Ecto neural progenitor cell (in vitro differentiated cells): ENCODE measurements around the gene RAD52.

ENCODE experiments used
- DNase-seq: peaks from one replicate; pipeline ENCODE4 v3.0.0-alpha.2; 2018; ENCODE audit warnings: low spot score

RAD52 gene

DNA sequence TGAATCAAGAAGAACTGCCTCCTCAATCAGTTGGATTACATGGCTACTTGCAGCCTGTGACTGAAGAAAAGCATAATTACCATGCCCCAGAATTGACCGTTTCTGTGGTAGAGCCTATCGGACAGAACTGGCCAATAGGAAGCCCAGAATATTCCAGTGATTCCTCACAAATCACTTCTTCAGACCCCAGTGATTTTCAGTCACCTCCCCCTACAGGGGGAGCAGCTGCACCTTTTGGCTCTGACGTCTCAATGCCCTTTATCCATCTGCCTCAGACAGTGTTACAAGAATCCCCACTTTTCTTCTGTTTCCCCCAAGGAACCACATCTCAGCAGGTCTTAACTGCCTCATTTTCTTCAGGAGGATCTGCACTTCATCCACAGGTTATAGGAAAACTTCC is 80.8 kb downstream of the RAD52 start:
- DNase-seq: no peak

DNA sequence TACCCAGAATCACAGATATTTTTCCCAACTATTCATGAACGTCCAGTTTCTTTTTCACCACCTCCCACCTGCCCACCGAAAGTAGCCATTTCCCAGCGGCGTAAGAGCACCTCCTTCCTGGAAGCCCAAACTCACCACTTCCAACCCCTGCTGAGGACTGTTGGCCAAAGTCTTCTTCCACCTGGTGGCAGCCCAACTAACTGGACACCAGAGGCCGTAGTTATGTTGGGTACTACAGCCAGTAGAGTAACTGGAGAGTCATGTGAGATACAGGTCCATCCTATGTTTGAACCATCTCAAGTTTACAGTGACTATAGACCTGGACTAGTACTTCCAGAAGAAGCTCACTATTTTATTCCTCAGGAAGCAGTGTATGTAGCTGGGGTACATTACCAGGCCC is 81.6 kb downstream of the RAD52 start:
- no peak for DNase-seq

DNA sequence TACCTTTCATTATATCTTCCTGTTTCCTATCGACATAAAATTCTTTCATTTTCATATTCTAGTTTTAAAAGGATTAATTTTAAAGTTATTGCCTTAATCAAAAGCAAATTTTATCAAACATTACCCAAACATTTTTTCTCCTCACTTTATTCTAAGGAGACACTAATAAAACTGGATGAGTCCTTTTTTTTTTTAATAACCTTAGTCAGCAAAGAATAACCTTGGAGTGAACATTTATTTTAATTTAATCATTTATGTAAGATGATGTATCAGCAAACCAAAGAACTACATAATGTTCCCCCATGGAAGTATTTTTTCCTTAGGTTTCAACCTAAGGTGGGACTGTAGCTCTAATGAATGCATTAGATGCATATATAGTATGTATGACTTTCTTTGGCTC is 83.9 kb downstream of the RAD52 start:
- no peak for DNase-seq

DNA sequence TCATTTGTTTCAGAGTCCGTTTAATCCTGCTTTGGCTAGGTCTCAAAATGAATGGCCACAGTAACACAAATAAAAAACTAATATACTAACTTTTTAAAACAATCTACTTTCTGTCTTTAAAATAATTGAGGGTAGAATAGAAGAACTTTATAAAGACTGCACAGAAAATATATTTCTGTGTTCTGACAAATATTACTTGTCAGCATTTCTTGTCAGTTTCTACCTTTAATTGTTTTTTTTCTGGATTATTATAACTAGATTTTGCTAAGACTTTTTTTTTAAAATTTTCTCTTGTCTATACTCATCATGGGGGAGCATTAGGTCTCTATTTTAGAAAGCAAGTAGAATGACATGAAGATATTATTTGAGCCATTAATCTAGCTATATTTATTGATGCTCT is 86.2 kb downstream of the RAD52 start:
- DNase-seq: no peak

DNA sequence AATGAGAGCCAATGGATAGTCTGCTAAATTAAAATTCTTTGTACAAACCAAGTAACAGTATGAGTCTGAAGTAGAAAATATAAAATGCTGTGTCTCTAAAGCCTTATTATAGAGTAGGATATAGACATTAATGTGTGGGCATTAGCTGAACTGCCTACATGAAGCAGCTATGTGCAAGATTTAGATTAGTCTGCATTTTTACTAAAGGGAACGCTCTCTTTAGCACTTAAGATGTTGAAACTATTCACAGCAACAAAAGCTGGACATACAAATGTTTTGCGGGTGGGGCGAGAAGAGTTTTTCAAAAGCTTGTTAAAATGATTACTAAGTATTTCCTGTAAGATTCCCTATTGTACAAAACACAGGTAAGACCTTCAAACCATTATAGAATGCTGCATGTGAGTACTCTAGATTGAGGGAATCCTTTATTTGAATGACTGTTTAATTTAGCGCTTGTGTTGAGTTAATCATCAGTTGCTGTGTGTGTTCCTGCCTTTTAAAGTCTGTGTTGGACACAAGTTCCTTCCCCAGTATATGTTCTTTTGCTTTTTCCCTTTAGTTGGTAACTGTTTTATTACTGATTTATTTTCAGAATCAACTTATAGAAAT is 87.1 kb downstream of the RAD52 start:
- no peak for DNase-seq
